ENCODE results near the gene MCTP1.
"Not testable (repeated sequence)": the region's sequence is repeated elsewhere in the genome, so short reads cannot be mapped to it uniquely, and the experiment has no call there.

MCTP1 gene

GRCh38 chr5:95178046-95178651 lies 106.7 kb downstream of the MCTP1 start:
- DNase-seq, result no peak

DNA sequence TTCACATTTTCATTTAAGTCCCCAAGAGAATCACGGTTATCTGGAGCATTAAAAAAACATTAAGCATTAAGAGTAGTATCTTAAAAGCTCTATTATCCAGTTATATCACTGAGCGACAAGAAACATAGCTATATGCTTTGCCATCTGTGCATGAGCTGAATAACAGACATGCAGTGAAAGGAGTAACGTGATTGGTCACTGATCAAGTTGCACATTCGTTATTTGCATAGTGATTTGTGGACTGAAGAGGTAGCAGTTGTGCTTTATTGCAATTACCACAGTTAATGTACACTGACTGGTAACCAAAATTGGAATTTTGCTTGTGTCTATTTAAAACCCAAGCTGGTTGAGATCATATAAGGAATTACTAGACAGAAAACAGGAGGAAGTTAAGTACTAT lies 107.4 kb downstream of the MCTP1 start:
- no peak for DNase-seq

GRCh38 chr5:95175106-95175505 lies 109.8 kb downstream of the MCTP1 start:
- no peak for DNase-seq

GRCh38 chr5:95172659-95173058 lies 112.2 kb downstream of the MCTP1 start:
- DNase-seq, result no peak

DNA sequence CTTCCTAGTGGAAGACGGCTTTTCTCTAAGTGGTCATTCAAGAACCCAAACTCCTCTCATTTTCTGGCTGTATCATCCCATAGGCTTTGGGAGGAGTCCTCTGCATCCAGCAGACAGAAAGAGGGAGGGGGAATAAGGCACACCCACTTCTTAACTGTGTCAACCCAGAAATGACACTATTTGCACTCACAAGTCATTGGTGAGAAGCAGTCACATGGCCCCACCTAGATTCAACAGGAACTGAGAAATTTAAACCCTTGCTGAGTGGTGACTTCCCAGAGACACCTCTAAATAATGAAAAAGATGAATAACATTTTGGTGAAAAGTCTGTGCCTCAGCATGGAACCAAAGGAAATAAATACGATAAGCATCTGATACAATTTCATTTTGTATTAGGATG lies 120.0 kb downstream of the MCTP1 start:
- DNase-seq, result no peak

DNA sequence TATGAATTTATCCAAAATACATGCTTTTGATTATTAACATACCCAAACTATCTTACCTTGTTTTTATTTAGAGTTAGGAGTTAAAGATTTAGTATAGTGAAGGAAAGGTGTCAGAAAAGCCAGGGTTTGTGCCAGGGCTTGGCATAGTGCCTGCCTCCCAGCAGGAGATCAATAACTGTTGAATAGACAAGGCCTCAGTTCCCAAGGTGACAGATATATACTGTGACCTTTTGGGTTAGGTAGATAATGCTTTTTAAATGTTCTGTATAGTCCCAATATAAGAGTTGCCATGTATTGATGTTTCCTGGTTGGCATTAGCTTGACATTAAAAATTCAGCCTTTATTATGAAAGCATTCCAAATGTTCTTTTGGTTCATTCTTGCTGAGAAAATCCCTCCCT lies 121.8 kb downstream of the MCTP1 start:
- DNase-seq, result no peak

DNA sequence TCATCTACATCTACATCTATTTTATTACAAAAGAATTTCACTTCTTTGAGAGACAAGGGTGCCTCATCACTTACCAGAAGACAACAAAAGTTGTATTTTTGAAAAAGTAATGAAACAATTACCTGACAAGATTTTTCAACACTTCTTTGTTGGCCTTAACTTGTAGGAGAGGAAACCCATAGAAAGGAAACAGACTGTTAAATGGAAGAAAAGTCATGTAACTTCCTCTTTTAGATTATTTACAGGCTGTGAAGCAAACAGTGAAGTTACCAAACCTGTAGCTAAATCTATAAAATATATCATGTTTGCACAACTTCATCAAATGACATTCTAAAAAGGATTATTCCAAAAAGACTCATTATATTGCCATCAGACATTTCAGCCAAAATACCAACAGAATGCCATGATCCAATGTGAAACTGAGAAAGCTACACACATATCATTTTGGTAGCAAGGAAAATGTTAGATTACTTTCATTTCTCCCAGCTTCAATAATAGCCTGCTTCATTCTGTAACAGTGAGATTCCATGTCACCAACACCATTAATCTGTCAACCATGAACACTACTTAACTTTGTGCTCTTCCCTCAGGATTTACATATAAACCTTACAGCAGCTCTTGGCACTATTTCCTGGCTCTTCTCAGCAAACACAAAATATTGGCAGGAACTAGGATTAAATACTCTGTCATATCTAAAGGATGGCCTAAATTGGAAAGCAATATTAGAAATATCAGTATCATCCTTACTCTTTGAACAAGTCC lies 122.5 kb downstream of the MCTP1 start:
- DNase-seq, result no peak

DNA sequence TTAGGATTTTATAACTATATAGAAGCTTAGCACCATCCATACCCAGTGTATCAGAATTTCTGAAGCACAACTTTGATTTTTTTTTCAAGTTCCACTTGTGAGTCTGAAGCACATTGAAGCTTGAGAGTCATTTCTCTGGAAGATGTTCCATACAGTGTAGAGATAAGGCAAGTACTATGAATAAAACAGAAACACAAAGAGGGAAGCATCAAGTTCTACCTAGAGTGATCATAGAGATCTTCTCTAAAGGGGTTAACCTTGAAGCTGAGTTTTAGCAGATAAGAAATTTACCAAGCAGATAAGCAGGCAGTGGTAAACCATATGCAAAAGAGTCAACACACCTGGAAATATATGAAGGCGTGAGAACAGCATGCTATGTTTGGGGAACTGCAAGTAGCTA lies 125.3 kb downstream of the MCTP1 start:
- no peak for DNase-seq

DNA sequence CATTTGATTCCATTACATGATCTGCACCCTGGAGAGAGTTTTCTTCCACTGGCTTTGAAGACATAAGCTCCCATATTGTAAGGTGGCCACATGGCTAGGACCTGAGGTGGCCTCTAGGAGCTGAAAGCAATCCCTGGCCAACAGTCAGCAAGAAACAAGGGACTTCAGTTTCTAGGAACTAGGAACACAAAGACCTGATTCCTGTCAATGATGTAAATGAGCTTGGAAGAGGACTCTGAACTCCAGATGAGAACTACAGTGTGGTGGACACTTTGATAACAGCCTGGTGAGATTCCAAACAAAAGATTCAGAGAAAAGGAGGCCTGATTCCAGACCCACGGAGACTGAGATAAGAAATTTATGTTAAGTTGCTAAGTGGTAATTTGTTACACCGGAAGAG lies 129.0 kb downstream of the MCTP1 start:
- DNase-seq, result no peak

DNA sequence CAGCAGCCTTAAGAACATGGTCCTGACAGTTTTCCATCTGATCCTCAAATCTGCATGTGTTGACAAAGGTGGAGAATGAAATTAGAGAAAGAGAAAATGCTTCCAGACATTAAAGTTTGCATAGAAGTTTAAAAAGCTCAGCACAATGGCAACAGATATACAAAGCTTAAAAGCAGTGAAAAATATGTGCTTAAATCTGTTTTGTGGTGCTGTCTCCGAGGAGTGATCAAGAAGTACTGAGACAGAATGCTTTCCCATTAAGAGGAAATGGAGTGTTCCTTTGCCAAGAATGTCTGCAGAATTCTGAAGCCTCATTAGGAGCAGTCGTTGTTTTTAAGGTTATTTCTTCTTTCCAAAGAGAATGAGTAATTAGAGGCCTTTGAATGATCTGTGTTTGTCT lies 131.4 kb downstream of the MCTP1 start:
- no peak for DNase-seq

- no peak for DNase-seq
Observed at GRCh38 chr5:95152535-95152934, 132.4 kb downstream of the MCTP1 start.

- DNase-seq, result no peak
Observed at GRCh38 chr5:95152131-95152530, 132.8 kb downstream of the MCTP1 start.

DNA sequence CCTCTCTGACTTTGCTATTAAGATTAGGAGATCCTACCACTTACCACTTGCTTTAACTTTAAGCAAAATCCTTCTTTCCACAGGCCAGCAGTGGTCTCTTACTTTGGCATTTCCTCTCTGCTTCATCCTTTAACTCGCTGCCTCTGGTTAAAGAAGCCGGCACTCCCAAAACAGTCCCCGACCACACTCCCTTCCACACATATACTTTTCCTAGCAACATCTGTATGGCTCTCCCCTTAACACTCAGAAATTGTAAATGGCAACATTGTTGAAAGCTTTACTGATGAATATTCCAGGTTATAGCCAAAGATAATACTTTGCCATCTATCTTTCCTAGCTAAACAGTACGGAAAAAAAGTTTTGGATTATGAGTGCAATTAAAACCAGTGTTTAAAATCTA lies 133.2 kb downstream of the MCTP1 start:
- no peak for DNase-seq

DNA sequence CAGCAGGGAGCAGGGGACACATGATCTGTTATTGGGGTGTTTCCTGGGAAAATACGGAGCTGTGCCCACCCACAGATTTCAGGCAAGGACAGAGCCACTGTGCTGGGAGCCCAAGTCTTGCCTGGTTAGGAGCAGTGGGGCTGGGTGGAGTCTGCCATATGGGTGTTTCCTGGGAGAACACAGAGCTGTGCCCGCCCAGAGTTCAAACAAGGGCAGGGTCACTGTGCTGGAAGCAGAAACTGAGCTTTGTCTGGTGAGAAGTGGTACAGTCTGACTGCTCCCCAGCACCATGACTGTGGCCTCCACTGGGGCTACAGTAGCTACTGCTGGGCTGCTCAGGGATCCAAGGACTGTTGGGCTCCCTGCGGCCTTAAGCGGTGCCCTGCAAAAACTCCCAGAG lies 135.5 kb downstream of the MCTP1 start:
- DNase-seq, result no peak

- no peak for DNase-seq
Observed at GRCh38 chr5:95148453-95148852, 136.4 kb downstream of the MCTP1 start.

DNA sequence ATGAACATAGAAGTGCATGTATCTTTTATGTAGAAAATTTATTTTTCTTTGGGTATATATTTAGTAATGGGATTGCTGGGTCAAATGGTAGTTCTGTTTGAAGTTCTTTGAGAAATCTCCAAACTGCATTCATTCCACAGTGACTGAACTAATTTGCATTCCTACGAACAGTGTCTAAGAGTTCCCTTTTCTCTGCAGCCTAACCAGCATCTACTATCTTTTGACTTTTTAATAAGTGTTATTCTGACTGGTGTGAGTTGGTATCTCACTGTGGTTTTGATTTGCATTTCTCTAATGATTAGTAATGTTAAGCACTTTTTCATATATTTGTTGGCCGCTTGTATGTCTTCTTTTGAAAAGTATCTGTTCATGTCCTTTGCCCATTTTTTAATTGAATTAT lies 141.0 kb downstream of the MCTP1 start:
- DNase-seq, result not testable (repeated sequence)

DNA sequence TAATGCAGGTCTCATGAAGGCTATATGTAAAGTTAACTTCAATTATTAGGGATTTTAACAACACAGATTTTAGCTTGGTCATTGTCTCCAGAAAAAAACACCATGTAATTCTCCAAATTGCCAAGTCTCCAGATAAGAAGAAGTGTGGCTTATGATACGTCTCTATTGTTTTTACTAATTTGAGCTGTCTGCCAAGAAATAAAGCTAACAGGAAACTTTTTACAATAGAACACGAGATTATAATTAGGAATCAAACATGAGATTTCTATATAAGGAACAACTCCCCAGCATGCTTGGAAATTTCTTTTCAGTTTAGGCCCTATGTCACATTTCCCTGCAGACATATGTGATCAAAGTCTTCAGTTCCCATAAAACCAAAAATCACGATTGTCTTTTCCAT lies 142.7 kb downstream of the MCTP1 start:
- DNase-seq, result no peak

DNA sequence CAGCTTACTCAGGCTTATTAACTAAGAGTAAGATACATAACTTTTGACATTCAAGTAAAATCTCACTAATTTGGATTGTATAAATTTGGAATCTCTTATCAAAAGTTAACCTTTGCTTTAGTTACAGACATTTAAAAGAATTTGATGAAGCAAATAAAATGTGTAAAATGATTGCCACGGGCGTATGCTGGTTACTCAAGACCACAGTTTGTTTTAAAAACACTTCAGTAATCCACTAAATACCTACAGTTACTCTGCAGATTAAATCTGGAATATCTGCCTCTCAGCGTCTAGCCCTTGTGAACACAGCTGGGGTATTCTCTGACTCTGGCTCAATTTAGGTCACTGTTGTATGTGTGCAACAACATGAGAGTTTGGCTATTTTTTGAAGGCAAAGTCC lies 143.8 kb downstream of the MCTP1 start:
- no peak for DNase-seq

GRCh38 chr5:95134326-95134725 lies 150.6 kb downstream of the MCTP1 start:
- DNase-seq, result no peak

DNA sequence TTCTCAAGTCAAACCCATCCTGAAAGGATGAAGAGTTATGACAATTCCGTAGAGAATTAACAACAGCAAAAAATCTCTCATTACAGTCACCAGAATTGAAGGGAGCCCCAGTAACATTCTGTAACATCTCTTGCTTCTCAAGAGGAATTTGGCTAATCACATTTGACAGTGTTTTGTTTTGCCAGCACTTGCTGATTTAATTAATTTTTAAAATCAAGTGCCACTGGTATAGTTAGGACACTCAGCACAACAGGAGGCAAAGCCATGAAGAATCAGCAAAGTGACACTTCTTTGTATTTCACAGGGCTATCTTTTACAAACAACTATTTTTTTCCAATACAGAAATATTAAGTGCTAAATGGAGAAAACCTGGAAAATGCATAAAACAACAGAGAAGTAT lies 152.8 kb downstream of the MCTP1 start:
- no peak for DNase-seq

- DNase-seq, result no peak
Observed at GRCh38 chr5:95130941-95131340, 154.0 kb downstream of the MCTP1 start.

- DNase-seq, result no peak
Observed at GRCh38 chr5:95124731-95125130, 160.2 kb downstream of the MCTP1 start.

- DNase-seq, result no peak
Observed at GRCh38 chr5:95124101-95124500, 160.8 kb downstream of the MCTP1 start.

DNA sequence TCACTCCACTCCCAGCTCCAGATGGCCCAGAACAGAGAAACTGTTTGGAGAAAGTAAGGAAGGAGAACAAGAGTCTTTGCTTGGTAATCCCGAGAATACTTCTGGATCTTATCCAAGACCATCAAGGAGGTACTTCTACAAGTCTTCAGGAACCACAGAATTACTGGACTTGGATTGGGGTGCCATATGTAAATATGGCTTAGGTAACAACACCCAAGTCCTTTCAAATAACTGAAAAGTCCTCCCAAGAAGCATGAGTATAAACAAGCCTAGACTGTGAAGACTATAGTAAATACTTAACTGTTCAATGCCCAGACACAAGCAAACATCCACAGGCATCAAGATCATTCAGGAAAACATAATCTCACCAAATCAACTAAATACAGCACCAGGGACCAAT lies 170.0 kb downstream of the MCTP1 start:
- DNase-seq, result no peak

GRCh38 chr5:95114305-95114704 lies 170.6 kb downstream of the MCTP1 start:
- DNase-seq, result no peak
